K562 (cell line): Measurements from ENCODE around the gene PRF1. TPM values are rescaled to one million over a fixed set of nuclear protein-coding genes. Genes with fewer than 3 reads are reported as not detected.

Source experiments
- ATAC-seq: fragments of 200-7000 bp; cut with Tn5 transposase; 3 replicates; pipeline ENCODE4 v1.9.1; 2020; ENCODE audit warnings: moderate library complexity
- Bru-seq: library from RNA; stranded (reverse); fragments of 400-500 nt; gene quantifications from one replicate; lab custom pipeline; 2021; lab: Mats Ljungman, UMichigan
- BruChase-seq, 2 experiments: library from RNA; stranded (reverse); fragments of 400-500 nt; gene quantifications; one replicate each; lab custom pipeline; 2021; lab: Mats Ljungman, UMichigan
- BruUV-seq: library from RNA; stranded (reverse); fragments of 400-500 nt; replicated peaks from 2 replicates; lab custom pipeline; 2021; lab: Mats Ljungman, UMichigan
- CTCF ChIA-PET: fragments of 300-600 bp; formaldehyde crosslinking; extraction: SDS; loops from one replicate; lab custom pipeline; 2021; ENCODE audit warnings: low intra/inter-chr PET ratio; lab: Yijun Ruan, JAX
- POLR2A ChIA-PET: fragments of 300-600, 350-650 bp; sonication (Branson Sonifier 250); formaldehyde crosslinking; extraction: SDS; loops from one replicate; lab custom pipeline; 2021; ENCODE audit warnings: antibody characterized with exemption, inconsistent platforms; lab: Yijun Ruan, JAX
- DNase-seq, 4 experiments: peaks; one replicate each; pipeline versions ENCODE4 v3.0.0 to v3.0.0-alpha.2; 2011 to 2018; ENCODE audit warnings: low spot score in 3 of 4, mixed read lengths in 3 of 4; ENCODE audit errors: extremely low read depth in 1 of 4
- FAIRE-seq: peaks from 2 replicates; lab custom pipeline; 2011; peaks lifted over from hg19 to GRCh38; lab: Jason Lieb, UNC
- H2AFZ ChIP-seq: 2 replicates; pipeline ENCODE4 v1.6.0; 2011; ENCODE audit warnings: low read depth, low read length, control low read depth, inconsistent platforms
- H3K27ac ChIP-seq: fragments of 200-600 bp; 3 replicates; pipeline ENCODE4 v1.8.0; 2011; ENCODE audit warnings: low read depth, mild to moderate bottlenecking, control low read depth, inconsistent platforms, low read length, moderate library complexity, mixed read lengths; ENCODE audit errors: extremely low read depth
- H3K27me3 ChIP-seq, 2 experiments: fragments of 300-600 bp in 1 of 2; 2 replicates in 1 of 2; 3 replicates in 1 of 2; pipeline versions ENCODE4 v1.6.0 to v1.8.0; 2011; ENCODE audit warnings: inconsistent platforms in 2 of 2, low read length in 2 of 2, mild to moderate bottlenecking in 1 of 2, mixed read lengths in 1 of 2, moderate library complexity in 1 of 2; ENCODE audit not compliant: control insufficient read depth in 2 of 2, insufficient read depth in 2 of 2
- H3K36me3 ChIP-seq: fragments of 300-600 bp; 3 replicates; pipeline ENCODE4 v1.8.0; 2011; ENCODE audit warnings: mild to moderate bottlenecking, low read length, inconsistent platforms; ENCODE audit not compliant: control insufficient read depth, insufficient read depth
- H3K4me1 ChIP-seq, 2 experiments: fragments of 200-600 bp in 1 of 2; replicated peaks in 1 of 2; 2 replicates in 1 of 2; 3 replicates in 1 of 2; pipeline versions ENCODE4 v1.5.1 to v1.8.0; 2011; ENCODE audit warnings: inconsistent platforms in 2 of 2, low read length in 2 of 2, mild to moderate bottlenecking in 1 of 2, mixed read lengths in 1 of 2, moderate library complexity in 1 of 2; ENCODE audit not compliant: control insufficient read depth in 2 of 2, insufficient read depth in 2 of 2
- H3K4me2 ChIP-seq: 2 replicates; pipeline ENCODE4 v1.6.1; 2011; ENCODE audit warnings: low read length, control low read depth, inconsistent platforms, mixed read lengths; ENCODE audit not compliant: insufficient read depth
- H3K4me3 ChIP-seq: fragments of 200-600 bp; sonication (generic), shearing (Covaris generic); 2 replicates; pipeline ENCODE4 v1.5.1; 2016; ENCODE audit warnings: control low read depth, inconsistent platforms
- H3K79me2 ChIP-seq: fragments of 200-600 bp; 3 replicates; pipeline ENCODE4 v1.8.0; 2011; ENCODE audit warnings: low read length, inconsistent platforms; ENCODE audit not compliant: control insufficient read depth, insufficient read depth
- H3K9ac ChIP-seq, 2 experiments: 2 replicates each; pipeline versions ENCODE4 v1.6.0 to v1.6.1; 2011; ENCODE audit warnings: low read depth in 2 of 2, low read length in 2 of 2, control low read depth in 1 of 2, inconsistent platforms in 1 of 2, mild to moderate bottlenecking in 1 of 2, mixed read lengths in 1 of 2; ENCODE audit not compliant: insufficient read depth in 1 of 2
- H3K9me1 ChIP-seq: one replicate; pipeline ENCODE4 v1.6.0; 2011; ENCODE audit warnings: inconsistent platforms, mild to moderate bottlenecking, low read length, moderate library complexity; ENCODE audit not compliant: control insufficient read depth, insufficient read depth
- H3K9me3 ChIP-seq: replicated peaks from 2 replicates; pipeline ENCODE4 v1.5.1; 2011; ENCODE audit warnings: low read depth, low read length, inconsistent platforms; ENCODE audit not compliant: control insufficient read depth, insufficient read depth
- H4K20me1 ChIP-seq: replicated peaks from 2 replicates; pipeline ENCODE4 v1.6.1; 2011; ENCODE audit warnings: low read length, inconsistent platforms, mixed read lengths; ENCODE audit not compliant: control insufficient read depth, insufficient read depth
- EGR1 ChIP-seq: fragments of 450-650 bp; conservative IDR thresholded peaks from 2 replicates; pipeline ENCODE4 v1.6.1; 2017; ENCODE audit warnings: mild to moderate bottlenecking
- EP400 ChIP-seq: fragments of 450-650 bp; IDR thresholded peaks from 2 replicates; pipeline ENCODE4 v1.6.1; 2017; ENCODE audit warnings: antibody characterized with exemption, mild to moderate bottlenecking, moderate library complexity
- GABPA ChIP-seq: fragments of 200-800 bp; sonication (Bioruptor generic); conservative IDR thresholded peaks from 2 replicates; pipeline ENCODE4 v1.6.1; 2016; ENCODE audit warnings: low read depth, missing genetic modification characterization, missing compliant biosample characterization
- NR2C2 ChIP-seq, 2 experiments: fragments of 200-800 bp in 1 of 2; sonication (Bioruptor generic) in 1 of 2; sonication (generic) in 1 of 2; formaldehyde crosslinking in 1 of 2; IDR thresholded peaks; 2 replicates each; pipeline versions ENCODE4 v1.6.1 to v1.8.0; 2016 to 2022; ENCODE audit warnings: mild to moderate bottlenecking in 1 of 2, missing compliant biosample characterization in 1 of 2, missing genetic modification characterization in 1 of 2, missing genetic modification reagents in 1 of 2
- PBX2 ChIP-seq, 2 experiments: IDR thresholded peaks in 1 of 2; conservative IDR thresholded peaks in 1 of 2; 2 replicates each; pipeline ENCODE4 v1.6.1; 2016; ENCODE audit warnings: low read depth in 2 of 2, mild to moderate bottlenecking in 1 of 2, missing compliant biosample characterization in 1 of 2, missing genetic modification characterization in 1 of 2, moderate library complexity in 1 of 2
- RBM22 ChIP-seq: fragments of 200-400 bp; formaldehyde crosslinking; IDR thresholded peaks from 2 replicates; pipeline ENCODE4 v1.6.1; 2018; ENCODE audit warnings: low read length, low read depth; ENCODE audit not compliant: poor library complexity, severe bottlenecking
- ZBTB33 ChIP-seq: sonication (generic); formaldehyde crosslinking; IDR thresholded peaks from 2 replicates; pipeline ENCODE4 v1.8.1; 2023; ENCODE audit warnings: mild to moderate bottlenecking, missing genetic modification reagents
- ZNF589 ChIP-seq: fragments of 200-800 bp; sonication (Bioruptor generic); IDR thresholded peaks from 2 replicates; pipeline ENCODE4 v1.6.1; 2016; ENCODE audit warnings: low read depth, missing genetic modification characterization, missing compliant biosample characterization
- WGBS: fragments of 100-300 bp; shearing (Covaris generic); methylation state at CpG from one replicate; pipeline ENCODE4 v1.1.6; 2016; ENCODE audit warnings: low coverage, mixed read lengths; ENCODE audit not compliant: insufficient coverage; ENCODE audit errors: missing lambda C conversion rate; 5-methylcytosine and 5-hydroxymethylcytosine counted together
- in situ Hi-C: fragments of 300-500 bp; cut with MboI; formaldehyde crosslinking; loops from 4 replicates; pipeline ENCODE4 v1.15.0; 2018; ENCODE audit warnings: inconsistent platforms, mixed read lengths
- intact Hi-C: fragments of 100-400 bp; cut with micrococcal nuclease; formaldehyde crosslinking; loops from 2 replicates; pipeline ENCODE4 v1.14.2; 2022
- long read RNA-seq, 3 experiments: library from polyadenylated mRNA in 2 of 3; library from RNA in 1 of 3; unstranded in 2 of 3; stranded (forward) in 1 of 3; transcript quantifications; one replicate each; pipeline ENCODE4 v2.0.0, GENCODE V29; 2019 to 2022
- polyA minus RNA-seq, 3 experiments: library from RNA; depleted of rRNA, polyadenylated mRNA; stranded (reverse); fragments of >200 nt; gene quantifications; 2 replicates each; pipeline ENCODE4 v1.2.3, GENCODE V29; 2011
- polyA plus RNA-seq, 8 experiments: library from polyadenylated mRNA; depleted of rRNA in 4 of 8; stranded (reverse) in 5 of 8; unstranded in 3 of 8; fragments of >200 nt; fragmentation: Nextera tagmentation in 2 of 8; fragmentation: Illumina TruSeq in 1 of 8; extraction: Ambion mirVana in 2 of 8; extraction: Trizol in 1 of 8; gene quantifications; 2 replicates each; pipeline versions ENCODE4 v1.2.1 to v1.2.3, GENCODE V29; 2011 to 2014; ENCODE audit warnings: inconsistent platforms in 1 of 8, missing spikeins in 1 of 8
- total RNA-seq, 7 experiments: library from RNA; depleted of rRNA in 6 of 7; stranded (reverse); fragments of >200 nt in 6 of 7; fragmentation: Illumina TruSeq in 2 of 7; extraction: Trizol in 2 of 7; gene quantifications; 2 replicates each; pipeline versions ENCODE4 v1.2.1 to v1.2.3, GENCODE V29; 2011 to 2021; ENCODE audit warnings: low replicate concordance in 1 of 7

The PRF1 gene
- 4.3 and 18.7 TPM in 2 replicates for total RNA-seq (2011; cell fraction: chromatin; rRNA removed; ENCODE audit: low replicate concordance)
- 12.1 and 22.3 TPM in 2 replicates for total RNA-seq (2011; cell fraction: nucleolus; rRNA removed)
- total RNA-seq (2011; cell fraction: nucleoplasm; rRNA removed) = 11.3 and 24.4 TPM in 2 replicates
- total RNA-seq (2014; rRNA removed) (4.9 and 5.3 TPM in 2 replicates), total RNA-seq (2014; rRNA removed; fragmentation: Illumina TruSeq; extraction: Trizol) (4.3 and 5.4 TPM in 2 replicates), total RNA-seq (2015; rRNA removed; fragmentation: Illumina TruSeq; extraction: Trizol) (6.4 and 7.9 TPM in 2 replicates), total RNA-seq (2021) (8.6 and 9.0 TPM in 2 replicates), polyA plus RNA-seq (2011; rRNA removed) (0.84 and 4.3 TPM in 2 replicates), polyA plus RNA-seq (2014; fragmentation: Illumina TruSeq; extraction: Trizol) (6.4 and 10.7 TPM in 2 replicates), polyA plus RNA-seq (2014; fragmentation: Nextera tagmentation; extraction: Ambion mirVana) (1 to 10 TPM; 6.3 to 7.4 TPM), polyA plus RNA-seq (2014; rRNA removed) (3.2 and 3.8 TPM in 2 replicates), polyA minus RNA-seq (2011; rRNA and poly(A)+ RNA removed) (0.45 and 13.7 TPM in 2 replicates), Bru-seq, nascent RNA (percentile 46 among the genes with signal in this experiment), BruChase-seq, experiment 1, labeled RNA remaining after a 2-hour chase (percentile 35 among the genes with signal in this experiment), BruChase-seq, experiment 2, labeled RNA remaining after a 6-hour chase (percentile 40 among the genes with signal in this experiment)
- polyA plus RNA-seq (2011; cell fraction: cytosol; rRNA removed) = 0.52 and 10.6 TPM in 2 replicates
- polyA plus RNA-seq (2011; cell fraction: nucleus; rRNA removed) = 1.3 and 11.4 TPM in 2 replicates
- polyA plus RNA-seq (2012) = 21.1 and 32.3 TPM in 2 replicates
- 12.9 TPM in 1 of 2 replicates, not detected in the other for polyA minus RNA-seq (2011; cell fraction: cytosol; rRNA and poly(A)+ RNA removed)
- 0.44 and 3.0 TPM in 2 replicates for polyA minus RNA-seq (2011; cell fraction: nucleus; rRNA and poly(A)+ RNA removed)
- long read RNA-seq, experiment 1, transcript PRF1-201 (3 exons, 2,492 nt) = major isoform, 9 of 13 reads
- long read RNA-seq, experiment 1, partial matches to known transcripts = 4 of 13 reads
- long read RNA-seq, experiment 1, other reads (novel, unspliced or antisense) = 0 of 13 reads
- long read RNA-seq, experiment 2, partial matches to known transcripts = 1 of 3 reads
- long read RNA-seq, experiment 2, other reads (novel, unspliced or antisense) = 0 of 3 reads
- long read RNA-seq, experiment 3, partial matches to known transcripts = 0 of 2 reads
- long read RNA-seq, experiment 3, other reads (novel, unspliced or antisense) = 0 of 2 reads

- peak; percentile 55 for ATAC-seq
- peak within 1 kb of the TSS in 1 of 2 experiments; percentile 84; a peak in 3 of 4 replicates for H3K9ac ChIP-seq
- peak within 1 kb of the TSS; percentile 75 for H2AFZ ChIP-seq
- H3K36me3 ChIP-seq = no peaks in the 10 kb centered on the region
- peaks cover 53 to 58% of the 10 kb centered on the region in 2 experiments for H3K4me1 ChIP-seq
- H3K79me2 ChIP-seq = no peaks in the 10 kb centered on the region; the same call in 2 of the 3 replicates
- H3K27ac ChIP-seq = 0 out of 3 replicates have a peak within 1 kb of the TSS, but pooled peaks have one; percentile 15
- BruUV-seq = no TSS peak
- in situ Hi-C loops (no loop called here), intact Hi-C loops (no loop called here)
- CTCF ChIA-PET = no interaction called here
- H3K4me3 ChIP-seq = no peak within 1 kb of the TSS
- no peaks in the 10 kb centered on the region for H3K9me1 ChIP-seq
- no peaks in the 10 kb centered on the region for H3K9me3 ChIP-seq
- DNase-seq = peak; percentile 57 to 65 (median 59)
- WGBS = 66% methylated on average over 20 of the region's 21 CpGs
- H3K27me3 ChIP-seq = no peaks in the 10 kb centered on the region
- H4K20me1 ChIP-seq = no peaks in the 10 kb centered on the region
- FAIRE-seq = no peak
- H3K4me2 ChIP-seq = peak within 1 kb of the TSS; percentile 9; the same call in 1 of the 2 replicates
- POLR2A ChIA-PET = interaction anchor here (1.0 to 1.3 kb wide), 3 partner anchors 8 to 14 kb away, joined by 3 to 5 read pairs (median 3); no protein-coding TSS in a partner anchor
- TF ChIP-seq RBM22 (no peak), EGR1 (0 out of 2 replicates have a peak, but pooled peaks have one; percentile 20), ZNF589 (CRISPR knock-in tag) (no peak), ZBTB33 (CRISPR knock-in tag) (peak; percentile 86), NR2C2 (CRISPR knock-in tag; IDR thresholded peaks at IDR 0.05) (0 out of 2 replicates have a peak, but pooled peaks have one; percentile 5), NR2C2 (tag; IDR thresholded peaks at IDR 0.05) (no peak), EP400 (no peak), PBX2 (CRISPR knock-in tag; IDR thresholded peaks at IDR 0.05; ENCODE audit: low read depth) (no peak), PBX2 (tag; conservative IDR thresholded peaks at IDR 0.05; ENCODE audit: low read depth) (no peak), GABPA (peak; percentile 49; the same call in 1 of the 2 replicates)
Measured at GRCh38 chr10:70602665-70603448, at the start of gene PRF1. Gene PRF1, minus strand, starts transcription at chr10:70602741. Its CDS starts 1,839 bp downstream, at chr10:70600902.
